Measurements from ENCODE around the gene UGT1A5.

- TF ChIP-seq, protein P1, sequence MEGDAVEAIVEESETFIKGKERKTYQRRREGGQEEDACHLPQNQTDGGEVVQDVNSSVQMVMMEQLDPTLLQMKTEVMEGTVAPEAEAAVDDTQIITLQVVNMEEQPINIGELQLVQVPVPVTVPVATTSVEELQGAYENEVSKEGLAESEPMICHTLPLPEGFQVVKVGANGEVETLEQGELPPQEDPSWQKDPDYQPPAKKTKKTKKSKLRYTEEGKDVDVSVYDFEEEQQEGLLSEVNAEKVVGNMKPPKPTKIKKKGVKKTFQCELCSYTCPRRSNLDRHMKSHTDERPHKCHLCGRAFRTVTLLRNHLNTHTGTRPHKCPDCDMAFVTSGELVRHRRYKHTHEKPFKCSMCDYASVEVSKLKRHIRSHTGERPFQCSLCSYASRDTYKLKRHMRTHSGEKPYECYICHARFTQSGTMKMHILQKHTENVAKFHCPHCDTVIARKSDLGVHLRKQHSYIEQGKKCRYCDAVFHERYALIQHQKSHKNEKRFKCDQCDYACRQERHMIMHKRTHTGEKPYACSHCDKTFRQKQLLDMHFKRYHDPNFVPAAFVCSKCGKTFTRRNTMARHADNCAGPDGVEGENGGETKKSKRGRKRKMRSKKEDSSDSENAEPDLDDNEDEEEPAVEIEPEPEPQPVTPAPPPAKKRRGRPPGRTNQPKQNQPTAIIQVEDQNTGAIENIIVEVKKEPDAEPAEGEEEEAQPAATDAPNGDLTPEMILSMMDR (IDR thresholded peaks at IDR 0.05): no peak
- no peak for TF ChIP-seq POLR2AphosphoS5 (IDR thresholded peaks at IDR 0.05)
- TF ChIP-seq POLR2A (IDR thresholded peaks at IDR 0.05): no peak
- TF ChIP-seq EP300 (IDR thresholded peaks at IDR 0.05): no peak
Measured at GRCh38 chr2:233693963-233694362, 18.7 kb upstream of the UGT1A5 start.

All from suprapubic skin (tissue), 4 donors.